ENCODE data around the gene PNPLA5.
A peak's percentile ranks its signal among the peaks of the same experiment; 100 is the strongest.
"Not testable (repeated sequence)": the region's sequence is repeated elsewhere in the genome, so short reads cannot be mapped to it uniquely, and the experiment has no call there.

Gene PNPLA5, protein sequence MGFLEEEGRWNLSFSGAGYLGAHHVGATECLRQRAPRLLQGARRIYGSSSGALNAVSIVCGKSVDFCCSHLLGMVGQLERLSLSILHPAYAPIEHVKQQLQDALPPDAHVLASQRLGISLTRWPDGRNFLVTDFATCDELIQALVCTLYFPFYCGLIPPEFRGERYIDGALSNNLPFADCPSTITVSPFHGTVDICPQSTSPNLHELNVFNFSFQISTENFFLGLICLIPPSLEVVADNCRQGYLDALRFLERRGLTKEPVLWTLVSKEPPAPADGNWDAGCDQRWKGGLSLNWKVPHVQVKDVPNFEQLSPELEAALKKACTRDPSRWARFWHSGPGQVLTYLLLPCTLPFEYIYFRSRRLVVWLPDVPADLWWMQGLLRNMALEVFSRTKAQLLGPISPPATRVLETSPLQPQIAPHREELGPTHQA

DNA sequence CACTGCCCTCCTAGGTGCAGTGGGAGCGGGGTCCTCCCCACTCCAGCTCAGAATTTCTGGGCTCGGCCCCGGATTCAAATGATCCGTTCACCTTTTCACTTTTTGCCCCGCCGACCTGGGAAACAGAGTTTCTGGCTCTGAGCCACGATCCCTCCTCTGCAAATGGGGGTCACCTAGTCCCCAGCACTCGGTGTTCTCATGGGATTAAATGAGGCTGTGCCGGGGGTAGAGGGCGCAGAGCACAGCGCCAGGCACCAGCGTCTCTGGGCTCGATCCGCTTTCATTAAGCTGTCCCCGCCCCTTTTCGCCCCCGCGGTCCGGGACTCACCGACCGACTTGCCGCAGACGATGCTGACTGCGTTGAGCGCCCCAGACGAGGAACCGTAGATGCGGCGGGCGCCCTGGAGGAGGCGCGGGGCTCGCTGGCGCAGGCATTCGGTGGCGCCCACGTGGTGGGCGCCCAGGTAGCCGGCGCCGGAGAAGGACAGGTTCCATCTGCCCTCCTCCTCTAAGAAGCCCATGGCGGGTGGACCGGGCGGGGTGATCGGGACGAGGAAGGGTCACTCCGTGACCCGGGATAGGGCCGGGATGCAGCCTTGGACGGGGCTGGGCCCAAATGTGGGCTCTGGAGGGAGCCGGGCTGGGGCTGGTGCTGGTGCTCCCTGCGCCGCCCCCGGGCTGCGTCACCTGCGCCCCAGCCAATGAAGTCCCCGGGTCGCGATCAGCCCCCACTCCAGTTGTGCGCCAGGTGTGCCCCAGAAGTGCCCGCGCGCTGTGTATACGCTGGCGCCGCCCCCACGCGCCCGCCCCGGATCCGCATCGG is at the start of gene PNPLA5:
TSS of gene PNPLA5 (minus strand) at position 654 of the 823 bp plus-strand sequence. CDS start at position 521, 133 bp downstream.
- peak; percentile 33 for DNase-seq

DNA sequence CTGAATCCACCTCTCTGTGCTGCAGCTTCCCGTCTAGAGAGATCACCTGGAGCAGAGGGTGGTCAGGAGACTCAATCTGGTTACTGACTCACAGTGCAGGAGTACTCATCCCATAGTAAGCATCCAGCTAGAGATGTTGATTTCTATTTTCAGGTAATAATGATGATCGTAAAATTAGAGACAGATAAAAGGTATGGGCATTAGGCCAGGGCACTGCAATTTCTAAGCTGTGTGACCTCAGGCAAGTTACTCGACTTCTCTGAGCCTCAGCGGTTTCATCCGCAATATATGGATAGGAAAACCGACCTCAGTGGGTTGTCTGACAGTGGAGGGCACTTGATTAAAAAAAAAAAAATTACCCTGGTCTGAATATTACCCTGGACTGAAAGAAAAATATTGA is 49.6 kb upstream of the PNPLA5 start:
- DNase-seq = no peak

DNA sequence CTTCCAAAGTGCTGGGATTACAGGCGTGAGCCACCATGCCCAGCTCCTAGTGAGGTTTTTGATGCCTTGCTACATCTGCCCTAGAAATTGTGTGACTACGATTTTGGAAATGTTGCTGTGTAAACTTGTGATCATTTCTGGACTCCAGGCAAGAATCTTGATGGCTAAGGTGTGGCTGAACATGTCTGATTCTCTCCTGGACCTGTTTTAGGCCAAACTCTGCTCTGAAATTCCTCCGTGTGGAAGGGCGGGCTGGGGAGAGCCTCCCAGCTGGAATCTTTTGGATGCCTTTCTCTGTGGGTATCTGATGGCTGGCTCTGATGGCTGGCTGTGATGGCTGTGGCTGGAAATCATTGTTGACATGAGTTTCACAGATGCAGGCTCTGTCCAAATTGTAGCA is 40.0 kb upstream of the PNPLA5 start:
- DNase-seq = no peak

DNA sequence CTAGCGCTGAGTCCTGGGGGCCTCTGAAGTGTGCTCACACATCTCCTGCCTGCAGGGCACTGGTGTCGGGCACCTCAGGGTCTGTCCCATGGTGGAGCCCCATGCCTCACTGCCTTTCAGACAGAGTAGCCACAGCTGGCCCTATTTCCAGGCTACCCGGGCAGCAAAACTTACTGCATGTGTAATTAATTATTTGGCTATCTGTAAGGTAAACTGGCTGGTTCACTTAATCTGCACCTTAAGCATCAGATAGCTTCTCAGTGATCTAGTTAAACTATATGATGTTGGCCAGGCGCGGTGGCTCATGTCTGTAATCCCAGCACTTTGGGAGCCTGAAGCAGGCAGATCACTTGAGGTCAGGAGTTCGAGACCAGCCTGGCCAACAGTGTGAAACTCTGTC is 37.1 kb upstream of the PNPLA5 start:
- no peak for DNase-seq

DNA sequence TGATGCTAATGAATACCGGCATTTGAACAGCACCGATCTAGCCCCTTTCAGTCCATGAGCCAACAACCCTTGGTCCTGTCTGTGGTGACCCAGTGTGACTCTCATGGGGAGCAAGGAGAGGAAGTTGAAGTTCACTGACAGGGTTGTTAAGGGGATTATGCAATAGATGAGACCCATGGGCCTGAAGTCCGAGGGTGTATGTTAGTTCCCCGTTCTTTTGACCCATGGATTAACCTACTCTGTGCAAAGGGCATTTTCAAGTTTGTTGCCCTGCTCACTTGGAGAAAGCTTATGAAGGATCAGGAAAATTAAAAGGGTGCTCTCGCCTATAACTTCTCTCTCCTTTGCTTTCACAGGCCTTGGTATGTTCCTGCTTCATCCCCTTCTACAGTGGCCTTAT is 36.7 kb upstream of the PNPLA5 start:
- DNase-seq = no peak

DNA sequence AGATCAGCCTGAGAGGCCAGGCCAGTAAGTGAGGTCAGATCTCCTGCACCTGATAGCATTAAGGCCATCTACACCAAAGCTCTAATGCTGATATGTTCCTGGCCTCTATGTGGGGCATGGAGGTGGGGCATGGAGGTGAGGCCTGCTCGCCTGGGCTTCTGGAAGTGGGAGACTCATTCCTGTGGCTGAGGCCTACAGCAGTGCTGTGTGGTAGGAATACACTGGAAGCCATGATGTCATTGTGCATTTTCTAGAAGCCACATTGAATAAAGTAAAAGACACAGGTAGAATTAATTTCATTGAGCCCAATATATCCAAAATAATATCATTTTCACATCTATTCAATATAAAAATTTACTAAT is 34.5 kb upstream of the PNPLA5 start:
- DNase-seq = no peak

DNA sequence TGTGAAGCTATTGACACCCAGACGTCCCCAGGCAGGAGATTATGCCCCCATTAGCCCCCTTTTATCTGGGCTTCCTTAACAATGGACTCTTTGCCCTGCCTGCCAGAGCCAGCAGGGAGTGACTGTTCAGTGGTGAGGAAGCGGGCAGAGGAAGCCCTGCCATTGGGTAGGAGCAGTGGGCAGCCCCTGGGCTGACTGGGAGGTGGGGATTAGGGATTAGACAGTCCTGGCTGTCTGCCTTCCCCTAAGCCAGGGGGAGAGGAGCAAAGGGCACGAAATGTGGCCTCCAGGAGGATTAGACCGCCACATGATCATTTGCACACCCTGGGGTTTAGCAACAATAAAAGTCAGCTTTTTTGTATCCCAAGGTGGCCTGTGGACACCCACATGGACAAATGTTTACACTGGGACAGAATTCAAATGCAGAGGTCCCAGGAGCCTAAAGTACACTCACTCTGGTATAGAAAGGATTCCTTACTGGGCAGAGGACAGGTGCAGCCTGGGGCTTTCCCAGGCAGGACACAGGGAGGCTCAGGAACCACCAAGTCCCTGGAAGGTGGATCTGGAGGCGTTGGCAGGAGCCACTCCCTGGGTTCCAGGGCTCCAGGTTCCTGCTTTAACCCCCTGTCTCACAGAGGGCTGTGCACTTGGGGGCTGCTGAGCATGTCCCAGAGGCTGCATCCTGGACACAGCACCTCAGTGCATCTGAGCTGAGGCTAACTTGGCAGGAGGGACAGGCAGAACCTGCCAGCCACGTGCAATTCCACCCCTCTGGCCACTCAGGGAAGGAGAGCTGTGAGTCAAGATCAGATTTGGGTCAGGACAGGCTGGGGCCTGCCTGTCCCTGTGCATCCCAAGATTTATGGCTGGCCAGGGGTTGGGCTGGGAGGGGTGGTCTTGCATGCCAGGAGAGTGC is 33.9 kb upstream of the PNPLA5 start:
- DNase-seq = no peak

DNA sequence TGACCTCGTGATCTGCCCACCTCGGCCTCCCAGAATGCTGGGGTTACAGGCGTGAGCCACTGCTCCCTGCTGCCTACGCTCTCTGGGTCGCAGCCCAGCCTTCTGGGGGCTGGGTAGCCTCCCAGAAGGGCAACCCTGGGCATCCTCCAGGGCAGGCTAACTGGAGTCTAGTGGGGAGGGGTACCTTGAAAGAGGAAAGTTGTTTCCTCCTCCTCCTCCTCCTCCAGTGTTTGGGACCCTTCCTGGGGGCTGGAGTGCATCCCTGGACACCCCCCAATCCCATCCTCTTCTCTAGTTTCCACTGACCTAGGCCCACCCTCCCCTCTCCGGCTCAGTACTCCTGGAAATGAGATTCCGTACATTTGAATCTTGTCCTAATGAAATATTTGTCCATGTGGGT is 33.1 kb upstream of the PNPLA5 start:
- DNase-seq = no peak

DNA sequence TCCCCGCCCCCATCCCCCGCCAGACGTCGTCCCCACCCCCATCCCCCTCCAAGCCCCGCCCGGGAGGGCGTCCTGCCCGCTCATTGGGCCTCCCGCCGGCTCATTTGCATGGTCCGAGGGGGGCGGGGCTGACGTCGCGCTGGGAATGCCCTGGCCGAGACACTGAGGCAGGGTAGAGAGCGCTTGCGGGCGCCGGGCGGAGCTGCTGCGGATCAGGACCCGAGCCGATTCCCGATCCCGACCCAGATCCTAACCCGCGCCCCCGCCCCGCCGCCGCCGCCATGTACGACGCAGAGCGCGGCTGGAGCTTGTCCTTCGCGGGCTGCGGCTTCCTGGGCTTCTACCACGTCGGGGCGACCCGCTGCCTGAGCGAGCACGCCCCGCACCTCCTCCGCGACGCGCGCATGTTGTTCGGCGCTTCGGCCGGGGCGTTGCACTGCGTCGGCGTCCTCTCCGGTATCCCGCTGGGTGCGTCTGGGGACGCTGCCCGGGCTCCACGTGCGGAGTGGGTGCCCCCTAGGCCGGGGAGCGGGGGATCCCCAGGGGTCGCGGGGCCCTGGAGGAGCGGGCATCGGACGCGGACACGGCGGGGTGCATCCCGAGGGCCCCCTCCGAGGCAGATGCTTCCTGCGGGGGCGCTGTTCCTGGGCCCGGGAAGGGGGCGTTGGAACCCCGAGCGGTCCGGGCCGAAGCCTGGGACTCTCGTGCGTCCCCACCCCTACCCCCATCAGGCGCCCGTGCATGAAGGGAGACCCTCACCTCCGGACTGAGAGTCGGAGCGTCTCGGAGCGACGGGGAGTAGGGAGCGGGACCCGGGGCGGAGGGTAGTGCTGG is 32.0 kb upstream of the PNPLA5 start, which contains the start of gene PNPLA3:
TSS of gene PNPLA3 (plus strand) at position 175 of the 834 bp plus-strand sequence. CDS start at position 282, 107 bp downstream.
- peak; percentile 85 for DNase-seq

DNA sequence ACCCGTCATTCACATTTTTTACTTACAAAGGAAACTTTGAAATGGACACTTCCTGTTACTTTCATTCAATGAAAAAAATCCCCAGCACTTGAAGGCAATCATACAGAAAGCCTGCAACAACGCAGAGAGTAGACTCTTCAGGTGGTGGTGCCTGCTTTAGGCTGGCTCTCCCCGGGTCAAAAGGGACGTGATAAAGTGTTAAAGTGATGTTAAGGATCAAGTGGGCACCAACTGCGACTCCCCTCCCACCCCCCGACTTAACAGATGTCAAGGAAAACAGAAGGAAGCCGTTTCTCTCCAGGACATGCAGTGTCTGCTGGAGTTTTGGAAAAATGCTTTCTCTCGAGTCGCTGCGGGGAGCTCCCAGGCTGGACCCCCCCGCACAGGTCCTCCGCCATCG is 31.4 kb upstream of the PNPLA5 start:
- no peak for DNase-seq

DNA sequence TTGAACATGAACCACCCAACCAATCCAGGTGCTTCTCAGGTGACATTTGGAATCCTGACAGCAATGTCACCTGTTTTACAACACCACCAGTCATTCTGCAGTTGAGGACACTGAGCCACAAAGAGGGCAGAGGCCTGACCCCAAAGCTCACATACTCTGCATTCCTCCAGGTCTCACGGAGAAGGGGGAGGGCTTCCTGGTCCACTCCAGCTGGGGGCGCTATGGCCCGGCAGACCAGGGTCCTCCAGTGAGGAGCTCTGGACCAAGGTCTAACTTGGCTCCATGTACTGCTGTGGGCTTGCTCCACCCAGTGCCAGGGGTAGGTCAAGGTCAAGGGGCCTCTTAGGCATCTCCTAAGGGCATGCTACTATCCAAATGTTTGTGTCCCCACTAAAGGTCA is 30.3 kb upstream of the PNPLA5 start:
- no peak for DNase-seq

DNA sequence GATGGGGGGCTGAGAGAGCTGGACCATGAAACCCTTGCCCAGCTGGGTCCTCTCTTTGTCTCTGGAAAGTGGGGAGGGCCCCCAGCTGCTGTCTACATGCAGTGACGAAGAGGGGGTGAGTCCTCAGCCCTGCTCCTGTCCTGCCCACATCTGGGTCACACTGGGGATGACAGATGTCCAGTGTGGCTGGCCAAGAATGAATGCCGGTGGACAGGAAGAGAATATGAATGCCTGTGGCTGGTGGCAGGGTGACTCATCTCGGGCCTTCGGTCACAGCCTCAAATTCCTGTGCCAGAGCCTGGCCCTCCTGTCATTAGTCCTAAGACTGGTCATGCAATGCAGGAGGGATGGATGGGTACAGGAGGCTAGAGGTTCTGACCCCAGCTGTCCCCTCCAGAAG is 29.6 kb upstream of the PNPLA5 start:
- DNase-seq = no peak

DNA sequence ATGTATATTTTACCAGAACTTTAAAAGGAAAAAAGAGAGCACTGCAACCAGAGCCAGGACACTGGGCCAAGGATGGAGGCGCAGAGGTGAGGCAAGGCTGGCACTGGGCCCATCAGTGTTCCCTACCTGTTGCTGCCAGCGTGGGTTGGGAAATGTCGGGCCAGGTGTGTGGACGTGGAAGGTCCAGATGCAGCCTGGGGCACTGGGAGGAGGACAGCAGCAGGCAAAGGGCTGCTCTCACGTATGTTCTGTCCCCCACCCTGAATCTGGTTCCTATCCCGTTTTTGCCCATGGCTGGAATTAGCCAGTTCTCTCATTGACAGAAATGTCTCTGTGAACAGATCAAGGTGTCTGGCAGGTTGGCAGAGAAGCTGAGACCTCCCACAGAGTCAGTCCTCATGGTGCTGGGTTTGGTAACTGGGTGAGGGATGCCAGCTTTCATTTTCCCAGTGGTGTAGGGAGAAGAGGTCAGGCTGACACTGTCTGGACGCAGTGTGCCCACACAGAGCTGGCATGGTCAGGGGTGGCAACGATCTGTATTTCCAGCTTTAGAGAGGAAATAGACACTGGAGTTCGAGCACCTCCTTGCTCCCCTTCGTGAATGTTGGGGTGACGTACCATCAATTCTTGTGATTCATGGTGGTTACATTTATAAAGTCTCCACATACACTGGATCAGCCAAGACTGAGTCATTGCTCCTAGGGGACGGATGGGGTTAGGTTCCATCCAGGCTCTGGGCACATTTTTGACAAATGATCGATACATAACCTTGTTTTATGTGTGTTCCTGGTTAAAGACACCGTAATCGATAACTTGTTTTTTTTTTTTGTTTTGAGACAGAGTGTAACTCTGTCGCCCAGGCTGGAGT is 27.5 kb upstream of the PNPLA5 start:
- DNase-seq = no peak

DNA sequence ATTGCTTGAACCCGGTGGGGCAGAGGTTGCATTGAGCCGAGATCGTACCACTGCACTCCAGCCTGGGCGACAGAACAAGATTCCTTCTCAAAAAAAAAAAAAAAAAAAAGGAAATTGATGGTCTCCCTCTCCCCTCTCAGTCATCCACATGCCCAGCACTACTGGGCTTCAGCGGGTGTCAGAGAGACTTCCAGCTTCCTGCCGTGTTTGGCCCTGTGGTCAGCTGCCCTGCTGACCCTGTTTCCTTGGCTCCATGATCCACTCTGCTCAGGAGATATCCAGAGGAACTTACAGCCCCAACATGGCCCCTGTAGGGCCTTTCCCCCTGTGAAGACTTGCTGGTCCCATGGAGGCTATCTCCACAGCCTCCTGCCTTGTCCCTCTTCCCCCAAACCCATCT is 25.7 kb upstream of the PNPLA5 start:
- no peak for DNase-seq

DNA sequence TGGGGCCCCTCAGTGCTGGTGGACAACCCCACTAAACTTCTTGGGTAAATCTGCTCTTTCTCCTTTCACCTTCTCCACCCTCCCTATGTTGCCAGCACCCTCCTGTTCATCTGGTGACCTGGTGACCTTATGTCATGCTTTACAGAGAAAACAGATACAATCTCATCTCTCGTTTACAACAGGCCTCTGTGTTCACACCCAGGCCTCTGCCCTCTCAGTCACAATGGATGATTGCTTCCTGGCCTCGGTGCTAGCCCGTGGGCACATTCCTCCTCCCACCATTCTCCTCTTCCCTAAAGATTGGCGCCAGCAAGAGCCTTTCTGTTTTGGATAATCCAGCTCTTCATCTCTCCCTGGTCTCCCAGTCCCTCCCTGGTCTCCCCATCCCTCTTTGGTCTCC is 19.5 kb upstream of the PNPLA5 start:
- no peak for DNase-seq

DNA sequence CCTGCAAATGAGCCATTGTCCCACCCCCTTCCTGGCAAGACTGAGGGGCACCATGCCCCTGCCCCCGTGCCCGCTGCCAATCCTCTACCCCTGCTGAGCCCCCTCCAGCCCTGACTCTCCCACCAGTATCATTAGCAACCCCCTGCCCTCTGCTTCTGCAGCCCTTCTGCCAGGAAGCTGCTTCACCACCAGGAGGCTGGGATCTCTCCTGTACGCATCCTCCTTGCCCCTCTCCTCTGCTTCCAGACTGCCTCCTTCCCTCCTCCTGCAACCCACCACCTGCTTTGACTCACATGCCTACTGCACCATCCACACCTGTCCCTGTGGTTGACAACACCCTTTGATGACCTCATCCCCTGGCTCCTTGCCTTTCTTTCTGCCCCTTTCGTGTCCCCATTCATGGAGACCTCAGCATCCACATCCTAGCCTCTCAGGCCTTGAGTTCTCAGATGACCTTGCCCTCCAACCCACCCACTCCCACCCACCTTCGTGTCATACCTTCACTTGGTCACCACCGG is 18.4 kb upstream of the PNPLA5 start:
- no peak for DNase-seq

DNA sequence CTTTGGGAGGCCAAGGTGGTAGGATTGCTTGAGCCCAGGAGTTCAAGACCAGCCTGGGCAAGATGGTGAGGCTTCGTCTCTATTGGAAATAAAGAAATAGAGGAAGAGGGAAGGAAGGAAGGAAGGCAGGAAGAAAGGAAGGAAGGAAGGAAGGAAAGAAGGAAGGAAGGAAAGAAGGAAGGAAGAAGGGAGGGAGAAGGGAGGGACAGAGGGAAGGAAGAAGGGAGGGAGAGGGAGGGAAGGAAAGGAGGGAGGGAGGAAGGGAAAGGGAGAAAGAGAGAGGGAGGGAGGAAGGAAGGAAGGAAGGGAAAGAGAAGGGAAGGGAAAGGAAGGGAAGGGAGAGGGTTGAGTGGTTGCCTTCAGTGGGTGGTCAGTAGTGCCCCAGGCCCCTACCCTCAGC is 17.9 kb upstream of the PNPLA5 start:
- DNase-seq = no peak

DNA sequence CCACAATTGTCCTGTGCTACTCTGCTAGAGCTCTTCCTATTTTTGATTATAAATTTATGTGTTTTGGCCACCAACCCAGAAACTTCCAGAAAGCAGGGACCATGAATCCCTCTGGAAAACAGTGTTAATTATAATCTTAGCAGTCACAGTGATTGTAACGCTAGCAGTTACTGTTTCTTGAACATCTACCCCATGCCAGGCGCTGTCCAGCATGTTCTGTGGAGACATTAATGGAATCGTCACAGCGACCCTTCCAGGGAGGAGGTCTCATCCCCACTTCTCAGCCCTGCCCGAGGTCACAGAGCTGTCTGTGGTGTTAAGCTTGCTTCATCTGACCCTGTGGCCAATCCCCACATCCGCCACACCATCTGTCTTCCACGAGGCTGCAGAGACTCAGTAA is 13.9 kb upstream of the PNPLA5 start:
- no peak for DNase-seq

DNA sequence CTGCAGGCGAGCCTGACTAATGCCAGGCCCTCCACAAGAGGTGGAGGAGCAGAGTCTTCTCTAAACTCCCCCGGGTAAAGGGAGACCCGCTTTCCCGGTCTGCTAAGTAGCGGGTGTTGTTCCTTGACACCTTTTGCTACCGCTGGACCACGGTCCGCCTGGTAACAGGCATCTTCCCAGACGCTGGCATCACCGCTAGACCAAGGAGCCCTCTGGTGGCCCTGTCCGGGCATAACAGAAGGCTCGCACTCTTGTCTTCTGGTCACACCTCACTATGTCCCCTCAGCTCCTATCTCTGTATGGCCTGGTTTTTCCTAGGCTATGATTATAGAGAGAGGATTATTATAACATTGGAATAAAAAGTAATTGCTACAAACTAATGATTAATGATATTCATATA is 12.6 kb upstream of the PNPLA5 start:
- DNase-seq = peak; percentile 15

DNA sequence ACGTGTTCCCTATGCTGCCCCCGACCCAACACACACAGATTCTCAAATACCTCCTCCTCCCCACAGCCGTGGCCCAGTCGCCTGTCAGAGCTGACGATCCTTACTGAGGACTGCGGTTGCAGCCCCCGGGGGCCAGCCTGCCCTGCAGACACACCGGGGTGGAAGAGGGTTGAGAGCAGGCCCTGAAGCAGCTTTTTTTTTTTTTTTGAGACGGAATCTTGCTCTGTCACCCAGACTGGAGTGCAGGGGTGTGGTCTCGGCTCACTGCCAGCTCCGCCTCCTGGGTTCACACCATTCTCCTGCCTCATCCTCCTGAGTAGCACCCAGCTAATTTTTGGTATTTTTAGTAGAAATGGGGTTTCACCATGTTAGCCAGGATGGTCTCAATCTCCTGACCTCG is 11.2 kb upstream of the PNPLA5 start:
- DNase-seq = not testable (repeated sequence)
